ENCODE data around the gene SNX9.
"Not testable (repeated sequence)": the region's sequence is repeated elsewhere in the genome, so short reads cannot be mapped to it uniquely, and the experiment has no call there.

SNX9 gene

GRCh38 chr6:157925771-157926170 lies 102.7 kb downstream of the SNX9 start:
- no peak for DNase-seq (ENCODE audit: low spot score)

- DNase-seq (ENCODE audit: low spot score) = no peak
Measured at GRCh38 chr6:157927011-157927410, 104.0 kb downstream of the SNX9 start.

GRCh38 chr6:157928428-157928827 lies 105.4 kb downstream of the SNX9 start:
- DNase-seq (ENCODE audit: low spot score) = no peak

- no peak for DNase-seq (ENCODE audit: low spot score)
Measured at GRCh38 chr6:157929076-157929475, 106.0 kb downstream of the SNX9 start.

GRCh38 chr6:157929765-157930319 lies 106.8 kb downstream of the SNX9 start:
- DNase-seq (ENCODE audit: low spot score) = no peak

- no peak for DNase-seq (ENCODE audit: low spot score)
Measured at GRCh38 chr6:157935786-157936185, 112.7 kb downstream of the SNX9 start.

GRCh38 chr6:157937318-157937717 lies 114.3 kb downstream of the SNX9 start:
- DNase-seq (ENCODE audit: low spot score) = no peak

- DNase-seq (ENCODE audit: low spot score) = no peak
Measured at GRCh38 chr6:157937916-157938315, 114.9 kb downstream of the SNX9 start.

- DNase-seq (ENCODE audit: low spot score) = not testable (repeated sequence)
Measured at GRCh38 chr6:157940375-157941036, 117.5 kb downstream of the SNX9 start.

GRCh38 chr6:157941101-157941863 lies 118.2 kb downstream of the SNX9 start:
- DNase-seq (ENCODE audit: low spot score) = peak; percentile 74

- DNase-seq (ENCODE audit: low spot score) = no peak
Measured at GRCh38 chr6:157942351-157942750, 119.3 kb downstream of the SNX9 start.

GRCh38 chr6:157943249-157943963 lies 120.4 kb downstream of the SNX9 start:
- no peak for DNase-seq (ENCODE audit: low spot score)

- no peak for DNase-seq (ENCODE audit: low spot score)
Measured at GRCh38 chr6:157943964-157944283, 120.9 kb downstream of the SNX9 start.

GRCh38 chr6:157944983-157945931 lies 122.2 kb downstream of the SNX9 start:
- DNase-seq (ENCODE audit: low spot score) = no peak

- no peak for DNase-seq (ENCODE audit: low spot score)
Measured at GRCh38 chr6:157946053-157946617, 123.1 kb downstream of the SNX9 start.

- DNase-seq (ENCODE audit: low spot score) = peak; percentile 48
Measured at GRCh38 chr6:157946865-157947532, 124.0 kb downstream of the SNX9 start.

GRCh38 chr6:157950899-157951298 lies 127.9 kb downstream of the SNX9 start:
- DNase-seq (ENCODE audit: low spot score) = not testable (repeated sequence)

- no peak for DNase-seq (ENCODE audit: low spot score)
Measured at GRCh38 chr6:157951828-157952227, 128.8 kb downstream of the SNX9 start.

GRCh38 chr6:157952861-157953351 lies 129.9 kb downstream of the SNX9 start:
- no peak for DNase-seq (ENCODE audit: low spot score)

GRCh38 chr6:157953580-157954091 lies 130.6 kb downstream of the SNX9 start:
- no peak for DNase-seq (ENCODE audit: low spot score)
